Activated CD8-positive, alpha-beta memory T cell treated with anti-CD3 and anti-CD28 coated beads, Interleukin-2, amount 50 U/mL, for 1 hour (primary cell): ENCODE results near the gene MTARC1.

Source experiments
- DNase-seq: peaks from one replicate; pipeline ENCODE4 v3.0.0-alpha.2; 2020; ENCODE audit errors: extremely low read depth

Gene MTARC1

GRCh38 chr1:220806408-220806807 lies 19.7 kb downstream of the MTARC1 start:
- DNase-seq: no peak

GRCh38 chr1:220807726-220808125 lies 21.0 kb downstream of the MTARC1 start:
- DNase-seq: no peak

- no peak for DNase-seq
Observed at GRCh38 chr1:220808345-220809186, 21.9 kb downstream of the MTARC1 start.

GRCh38 chr1:220809187-220809550 lies 22.5 kb downstream of the MTARC1 start:
- no peak for DNase-seq

- no peak for DNase-seq
Observed at GRCh38 chr1:220809704-220810103, 23.0 kb downstream of the MTARC1 start.

GRCh38 chr1:220810179-220810653 lies 23.5 kb downstream of the MTARC1 start:
- DNase-seq: peak; percentile 10

GRCh38 chr1:220810963-220811362 lies 24.2 kb downstream of the MTARC1 start:
- DNase-seq: no peak

GRCh38 chr1:220811695-220812094 lies 25.0 kb downstream of the MTARC1 start:
- DNase-seq: no peak

GRCh38 chr1:220812308-220812707 lies 25.6 kb downstream of the MTARC1 start:
- no peak for DNase-seq

GRCh38 chr1:220813013-220813412 lies 26.3 kb downstream of the MTARC1 start:
- DNase-seq: no peak

- DNase-seq: no peak
Observed at GRCh38 chr1:220815409-220815808, 28.7 kb downstream of the MTARC1 start.

GRCh38 chr1:220817907-220818306 lies 31.2 kb downstream of the MTARC1 start:
- DNase-seq: no peak

- DNase-seq: no peak
Observed at GRCh38 chr1:220818421-220819173, 31.9 kb downstream of the MTARC1 start.

- DNase-seq: no peak
Observed at GRCh38 chr1:220819467-220820026, 32.8 kb downstream of the MTARC1 start.

GRCh38 chr1:220824031-220824989 lies 37.6 kb downstream of the MTARC1 start:
- DNase-seq: no peak

- DNase-seq: no peak
Observed at GRCh38 chr1:220825819-220826551, 39.3 kb downstream of the MTARC1 start.

- no peak for DNase-seq
Observed at GRCh38 chr1:220826729-220827128, 40.0 kb downstream of the MTARC1 start.

- DNase-seq: no peak
Observed at GRCh38 chr1:220827445-220828178, 40.9 kb downstream of the MTARC1 start.

- DNase-seq: no peak
Observed at GRCh38 chr1:220828179-220828490, 41.4 kb downstream of the MTARC1 start.

GRCh38 chr1:220828950-220829586 lies 42.4 kb downstream of the MTARC1 start:
- no peak for DNase-seq
